GM12873 (cell line): ENCODE results near the gene UGT1A5.

ENCODE experiments used
- CTCF ChIP-seq: IDR thresholded peaks from 2 replicates; pipeline ENCODE4 v1.5.1; 2012; ENCODE audit warnings: low read depth, mild to moderate bottlenecking, moderate library complexity, low read length, control low read depth; ENCODE audit not compliant: insufficient read depth; ENCODE audit errors: missing control alignments

The UGT1A5 gene

GRCh38 chr2:233801357-233802131, 88.8 kb downstream of the UGT1A5 start:
- TF ChIP-seq CTCF: no peak

- TF ChIP-seq CTCF: no peak
Observed at GRCh38 chr2:233802132-233802815, 89.6 kb downstream of the UGT1A5 start.

GRCh38 chr2:233803292-233803911, 90.7 kb downstream of the UGT1A5 start:
- no peak for TF ChIP-seq CTCF

- no peak for TF ChIP-seq CTCF
Observed at GRCh38 chr2:233803994-233804393, 91.3 kb downstream of the UGT1A5 start.

- TF ChIP-seq CTCF: no peak
Observed at GRCh38 chr2:233807215-233807865, 94.6 kb downstream of the UGT1A5 start.

- no peak for TF ChIP-seq CTCF
Observed at GRCh38 chr2:233807966-233808935, 95.5 kb downstream of the UGT1A5 start.
